ENCODE results near the gene ALG1L2.
"Not testable (repeated sequence)": the region's sequence is repeated elsewhere in the genome, so short reads cannot be mapped to it uniquely, and the experiment has no call there.

GRCh38 chr3:130090681-130091080, 9.1 kb downstream of the ALG1L2 start:
- not testable (repeated sequence) for TF ChIP-seq POLR2AphosphoS5, CTCF, POLR2A (IDR thresholded peaks at IDR 0.05)
